Superior temporal gyrus (tissue), 1 donor: ENCODE measurements around the gene FDX2.

Source experiments
- DNase-seq: peaks from one replicate; pipeline ENCODE4 v3.0.0-alpha.2; 2016; ENCODE audit errors: extremely low spot score

The FDX2 gene

GRCh38 chr19:10299545-10300458 is 16.0 kb downstream of the FDX2 start:
- no peak for DNase-seq

GRCh38 chr19:10295847-10296591 is 19.8 kb downstream of the FDX2 start:
- no peak for DNase-seq

DNA sequence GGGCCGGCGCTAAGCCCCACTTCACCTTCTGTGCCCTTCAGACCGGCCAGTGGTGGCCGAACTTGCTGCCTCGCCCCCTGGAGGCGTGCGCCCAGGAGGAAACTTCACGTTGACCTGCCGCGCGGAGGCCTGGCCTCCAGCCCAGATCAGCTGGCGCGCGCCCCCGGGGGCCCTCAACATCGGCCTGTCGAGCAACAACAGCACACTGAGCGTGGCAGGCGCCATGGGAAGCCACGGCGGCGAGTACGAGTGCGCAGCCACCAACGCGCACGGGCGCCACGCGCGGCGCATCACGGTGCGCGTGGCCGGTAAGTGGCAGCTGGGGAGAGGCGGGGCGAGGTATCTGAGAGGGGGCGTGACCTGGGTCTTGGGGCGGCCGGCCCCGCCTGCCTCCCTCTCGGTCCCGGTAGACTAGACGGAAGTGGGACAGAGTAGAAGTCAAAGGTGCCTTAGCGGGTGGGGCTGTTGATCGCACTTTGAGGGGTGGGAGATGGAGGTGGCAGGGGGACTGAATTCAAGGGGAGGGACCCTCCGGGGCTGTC is 20.4 kb downstream of the FDX2 start:
- DNase-seq, result no peak

DNA sequence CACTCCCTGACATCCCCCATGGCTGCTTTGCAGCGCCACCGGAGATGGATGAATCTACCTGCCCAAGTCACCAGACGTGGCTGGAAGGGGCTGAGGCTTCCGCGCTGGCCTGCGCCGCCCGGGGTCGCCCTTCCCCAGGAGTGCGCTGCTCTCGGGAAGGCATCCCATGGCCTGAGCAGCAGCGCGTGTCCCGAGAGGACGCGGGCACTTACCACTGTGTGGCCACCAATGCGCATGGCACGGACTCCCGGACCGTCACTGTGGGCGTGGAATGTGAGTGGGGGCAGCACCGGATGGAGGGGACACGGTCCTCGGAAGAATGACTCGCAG is 21.5 kb downstream of the FDX2 start:
- no peak for DNase-seq

DNA sequence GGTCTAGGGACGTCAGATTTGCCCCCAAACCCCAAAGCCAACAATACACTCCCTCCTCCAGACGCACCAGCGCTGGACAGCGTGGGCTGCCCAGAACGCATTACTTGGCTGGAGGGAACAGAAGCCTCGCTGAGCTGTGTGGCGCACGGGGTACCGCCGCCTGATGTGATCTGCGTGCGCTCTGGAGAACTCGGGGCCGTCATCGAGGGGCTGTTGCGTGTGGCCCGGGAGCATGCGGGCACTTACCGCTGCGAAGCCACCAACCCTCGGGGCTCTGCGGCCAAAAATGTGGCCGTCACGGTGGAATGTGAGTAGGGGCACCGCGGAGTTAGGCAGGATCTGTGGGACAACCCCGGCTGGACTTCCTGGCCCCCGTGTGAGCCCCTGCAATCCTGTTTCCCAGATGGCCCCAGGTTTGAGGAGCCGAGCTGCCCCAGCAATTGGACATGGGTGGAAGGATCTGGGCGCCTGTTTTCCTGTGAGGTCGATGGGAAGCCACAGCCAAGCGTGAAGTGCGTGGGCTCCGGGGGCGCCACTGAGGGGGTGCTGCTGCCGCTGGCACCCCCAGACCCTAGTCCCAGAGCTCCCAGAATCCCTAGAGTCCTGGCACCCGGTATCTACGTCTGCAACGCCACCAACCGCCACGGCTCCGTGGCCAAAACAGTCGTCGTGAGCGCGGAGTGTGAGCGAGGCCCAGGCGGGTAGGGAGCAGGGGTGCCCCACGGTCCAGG is 22.0 kb downstream of the FDX2 start:
- no peak for DNase-seq

GRCh38 chr19:10292789-10293636 is 22.8 kb downstream of the FDX2 start:
- no peak for DNase-seq

GRCh38 chr19:10292206-10292788 is 23.5 kb downstream of the FDX2 start:
- no peak for DNase-seq

DNA sequence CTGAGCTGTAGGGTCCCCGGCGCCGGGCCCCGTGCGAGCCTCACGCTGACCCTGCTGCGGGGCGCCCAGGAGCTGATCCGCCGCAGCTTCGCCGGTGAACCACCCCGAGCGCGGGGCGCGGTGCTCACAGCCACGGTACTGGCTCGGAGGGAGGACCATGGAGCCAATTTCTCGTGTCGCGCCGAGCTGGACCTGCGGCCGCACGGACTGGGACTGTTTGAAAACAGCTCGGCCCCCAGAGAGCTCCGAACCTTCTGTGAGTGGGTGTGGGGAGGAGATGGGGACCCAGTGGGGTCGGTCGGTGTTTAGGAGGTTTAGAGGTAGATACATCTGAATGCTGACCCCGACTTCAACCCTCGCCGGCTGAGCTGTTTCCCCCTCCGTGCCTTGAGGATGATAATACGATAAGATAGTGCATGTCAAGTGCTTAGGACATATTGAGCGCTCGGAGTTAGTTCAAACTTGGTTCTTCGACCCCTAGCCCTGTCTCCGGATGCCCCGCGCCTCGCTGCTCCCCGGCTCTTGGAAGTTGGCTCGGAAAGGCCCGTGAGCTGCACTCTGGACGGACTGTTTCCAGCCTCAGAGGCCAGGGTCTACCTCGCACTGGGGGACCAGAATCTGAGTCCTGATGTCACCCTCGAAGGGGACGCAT is 24.1 kb downstream of the FDX2 start:
- no peak for DNase-seq

DNA sequence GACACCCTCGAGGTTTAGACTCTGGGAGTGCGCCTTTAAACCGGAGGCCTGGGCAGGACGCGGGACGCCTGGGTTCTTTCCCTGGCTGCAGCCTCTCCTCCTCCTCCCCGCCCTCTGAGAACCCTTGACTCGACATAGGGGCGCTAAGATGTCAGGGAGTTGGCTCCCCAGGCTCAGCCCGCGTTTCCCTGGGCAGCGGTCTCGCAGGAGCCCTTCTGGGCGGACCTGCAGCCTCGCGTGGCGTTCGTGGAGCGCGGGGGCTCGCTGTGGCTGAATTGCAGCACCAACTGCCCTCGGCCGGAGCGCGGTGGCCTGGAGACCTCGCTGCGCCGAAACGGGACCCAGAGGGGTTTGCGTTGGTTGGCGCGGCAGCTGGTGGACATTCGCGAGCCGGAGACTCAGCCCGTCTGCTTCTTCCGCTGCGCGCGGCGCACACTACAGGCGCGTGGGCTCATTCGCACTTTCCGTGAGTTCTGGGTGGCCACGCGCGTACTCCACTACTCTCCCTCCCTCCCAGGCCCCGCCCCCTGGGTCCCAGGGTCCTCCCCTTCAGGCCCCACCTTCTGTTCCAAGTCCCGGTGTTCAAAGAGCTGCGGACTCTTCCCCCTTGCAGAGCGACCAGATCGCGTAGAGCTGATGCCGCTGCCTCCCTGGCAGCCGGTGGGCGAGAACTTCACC is 24.8 kb downstream of the FDX2 start:
- no peak for DNase-seq

DNA sequence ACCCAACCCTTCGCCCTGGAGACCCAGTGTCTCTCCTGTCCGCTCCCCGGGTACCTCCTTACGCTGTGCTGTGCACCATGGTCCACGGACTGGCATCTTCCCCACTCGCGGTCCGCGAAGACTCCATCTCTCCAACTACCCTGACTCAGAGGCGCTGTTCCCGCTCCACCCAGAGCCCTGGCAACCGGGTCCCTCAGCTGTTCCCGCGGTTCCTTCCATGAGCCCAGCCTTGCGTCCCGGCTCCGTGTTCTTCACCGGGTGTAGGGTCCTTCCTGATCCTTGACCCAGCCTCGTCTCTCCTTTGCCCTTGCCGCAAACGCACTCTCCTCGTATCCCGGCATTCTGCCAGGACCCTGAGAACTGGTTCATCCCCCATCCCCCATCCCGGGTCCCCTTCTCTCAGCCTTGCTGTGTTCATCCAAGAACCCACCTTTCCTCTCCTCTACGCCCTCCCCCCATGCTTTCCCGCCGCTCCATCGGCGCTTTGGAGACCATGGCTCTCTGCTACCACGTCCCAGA is 25.4 kb downstream of the FDX2 start:
- DNase-seq, result no peak

DNA sequence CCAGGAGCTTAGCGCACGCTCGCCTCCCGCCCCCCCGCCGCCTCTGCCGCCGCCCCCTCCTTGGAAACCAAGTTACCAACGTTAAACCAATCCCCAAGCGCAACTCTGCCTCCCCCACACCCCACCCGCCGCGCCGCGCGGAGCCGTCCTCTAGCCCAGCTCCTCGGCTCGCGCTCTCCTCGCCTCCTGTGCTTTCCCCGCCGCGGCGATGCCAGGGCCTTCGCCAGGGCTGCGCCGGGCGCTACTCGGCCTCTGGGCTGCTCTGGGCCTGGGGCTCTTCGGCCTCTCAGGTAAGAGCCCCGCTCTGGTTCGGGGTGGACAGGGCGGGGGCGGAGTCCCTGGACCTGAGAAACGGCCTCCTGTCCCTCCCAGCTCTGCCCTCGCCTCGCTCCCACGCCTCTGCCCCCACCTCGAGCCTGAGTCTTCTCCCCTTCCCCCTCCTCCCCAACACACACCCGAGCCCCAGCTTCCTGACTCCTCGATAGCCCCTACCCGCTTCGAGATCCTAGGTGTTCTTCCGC is 25.9 kb downstream of the FDX2 start, which contains the start of gene ICAM5:
TSS of gene ICAM5 (plus strand) at position 117 of the 521 bp plus-strand sequence. CDS start at position 209, 92 bp downstream.
- no peak for DNase-seq

- DNase-seq, result peak; percentile 36
Observed at GRCh38 chr19:10289167-10289835, 26.5 kb downstream of the FDX2 start.

- no peak for DNase-seq
Observed at GRCh38 chr19:10288662-10289166, 27.1 kb downstream of the FDX2 start.

DNA sequence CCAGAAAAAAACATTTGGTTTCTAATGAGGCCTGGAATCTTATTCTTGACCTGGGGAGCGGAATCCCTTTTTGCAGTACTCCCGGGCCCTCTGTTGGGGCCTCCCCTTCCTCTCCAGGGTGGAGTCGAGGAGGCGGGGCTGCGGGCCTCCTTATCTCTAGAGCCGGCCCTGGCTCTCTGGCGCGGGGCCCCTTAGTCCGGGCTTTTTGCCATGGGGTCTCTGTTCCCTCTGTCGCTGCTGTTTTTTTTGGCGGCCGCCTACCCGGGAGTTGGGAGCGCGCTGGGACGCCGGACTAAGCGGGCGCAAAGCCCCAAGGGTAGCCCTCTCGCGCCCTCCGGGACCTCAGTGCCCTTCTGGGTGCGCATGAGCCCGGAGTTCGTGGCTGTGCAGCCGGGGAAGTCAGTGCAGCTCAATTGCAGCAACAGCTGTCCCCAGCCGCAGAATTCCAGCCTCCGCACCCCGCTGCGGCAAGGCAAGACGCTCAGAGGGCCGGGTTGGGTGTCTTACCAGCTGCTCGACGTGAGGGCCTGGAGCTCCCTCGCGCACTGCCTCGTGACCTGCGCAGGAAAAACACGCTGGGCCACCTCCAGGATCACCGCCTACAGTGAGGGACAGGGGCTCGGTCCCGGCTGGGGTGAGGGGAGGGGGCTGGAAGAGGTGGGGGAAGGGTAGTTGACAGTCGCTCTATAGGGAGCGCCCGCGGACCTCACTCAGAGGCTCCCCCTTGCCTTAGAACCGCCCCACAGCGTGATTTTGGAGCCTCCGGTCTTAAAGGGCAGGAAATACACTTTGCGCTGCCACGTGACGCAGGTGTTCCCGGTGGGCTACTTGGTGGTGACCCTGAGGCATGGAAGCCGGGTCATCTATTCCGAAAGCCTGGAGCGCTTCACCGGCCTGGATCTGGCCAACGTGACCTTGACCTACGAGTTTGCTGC is 28.7 kb downstream of the FDX2 start, which contains the start of gene ICAM4:
TSS of gene ICAM4 (plus strand) at position 153 of the 935 bp plus-strand sequence. CDS start at position 211, 58 bp downstream.
- DNase-seq, result no peak

DNA sequence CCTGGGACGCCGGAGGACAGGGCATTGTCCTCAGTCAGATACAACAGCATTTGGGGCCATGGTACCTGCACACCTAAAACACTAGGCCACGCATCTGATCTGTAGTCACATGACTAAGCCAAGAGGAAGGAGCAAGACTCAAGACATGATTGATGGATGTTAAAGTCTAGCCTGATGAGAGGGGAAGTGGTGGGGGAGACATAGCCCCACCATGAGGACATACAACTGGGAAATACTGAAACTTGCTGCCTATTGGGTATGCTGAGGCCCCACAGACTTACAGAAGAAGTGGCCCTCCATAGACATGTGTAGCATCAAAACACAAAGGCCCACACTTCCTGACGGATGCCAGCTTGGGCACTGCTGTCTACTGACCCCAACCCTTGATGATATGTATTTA is 30.4 kb downstream of the FDX2 start:
- no peak for DNase-seq

GRCh38 chr19:10284960-10285278 is 30.9 kb downstream of the FDX2 start:
- DNase-seq, result no peak
